ENCODE data around the gene FAM53A. TPM values are rescaled to one million over a fixed set of nuclear protein-coding genes. Genes with fewer than 3 reads are reported as not detected.
A peak's percentile ranks its signal among the peaks of the same experiment; 100 is the strongest.

The FAM53A gene
- total and polyA plus RNA-seq, 4 donors = 0.44 to 2.2 (median 0.97) TPM

DNA sequence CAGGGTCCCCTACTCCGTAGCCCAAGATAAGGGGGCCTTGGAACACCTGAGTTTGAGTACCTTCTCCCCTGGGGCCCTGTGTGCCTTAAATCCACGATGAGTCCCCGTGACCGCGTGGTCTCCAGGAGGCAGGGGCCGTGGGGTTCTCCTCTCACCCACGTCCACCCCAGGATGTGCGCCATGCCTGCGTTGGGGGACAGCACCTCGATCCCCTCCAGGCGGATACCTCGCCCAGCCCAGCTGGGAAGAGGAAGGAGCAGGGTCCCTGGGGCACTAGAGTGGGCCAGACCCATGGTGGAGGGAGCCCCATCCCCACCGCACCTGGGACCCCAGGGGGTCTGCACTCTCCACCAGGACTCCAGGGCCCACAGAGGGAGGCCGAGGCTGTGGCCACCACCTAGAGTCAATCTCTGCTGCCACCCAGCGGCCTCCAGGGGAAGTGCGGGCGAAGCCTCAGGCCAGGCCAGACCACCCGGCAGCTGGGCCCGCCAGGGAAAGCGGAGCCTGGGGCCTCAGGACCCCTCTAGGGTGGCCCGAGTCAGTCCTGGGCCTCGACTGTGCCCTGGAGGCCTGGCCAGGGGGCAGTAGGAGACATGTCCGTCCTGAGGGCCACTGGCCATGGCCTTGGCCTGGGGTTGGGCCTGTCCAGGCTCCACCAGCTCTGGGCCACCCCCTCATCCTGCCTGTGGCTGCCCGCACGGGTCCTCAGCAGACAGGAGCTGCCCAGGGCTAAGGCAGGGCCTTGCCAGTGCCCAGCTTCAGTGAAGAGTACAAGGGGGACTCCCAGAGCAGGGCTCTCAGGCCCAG is 55.0 kb downstream of the FAM53A start:
- no peaks in the 10 kb centered on the region for H3K36me3 ChIP-seq (ENCODE audit: control insufficient read depth in 4 of 4, insufficient read depth in 3 of 4, low read depth in 1 of 4, low read length in 3 of 4)
- no peak overlapping the region for H3K27ac ChIP-seq (ENCODE audit: low read depth in 1 of 2, low read length in 2 of 2)
- TF ChIP-seq, protein P1, sequence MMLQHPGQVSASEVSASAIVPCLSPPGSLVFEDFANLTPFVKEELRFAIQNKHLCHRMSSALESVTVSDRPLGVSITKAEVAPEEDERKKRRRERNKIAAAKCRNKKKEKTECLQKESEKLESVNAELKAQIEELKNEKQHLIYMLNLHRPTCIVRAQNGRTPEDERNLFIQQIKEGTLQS (IDR thresholded peaks at IDR 0.05) = no peak
- TF ChIP-seq, protein P2, sequence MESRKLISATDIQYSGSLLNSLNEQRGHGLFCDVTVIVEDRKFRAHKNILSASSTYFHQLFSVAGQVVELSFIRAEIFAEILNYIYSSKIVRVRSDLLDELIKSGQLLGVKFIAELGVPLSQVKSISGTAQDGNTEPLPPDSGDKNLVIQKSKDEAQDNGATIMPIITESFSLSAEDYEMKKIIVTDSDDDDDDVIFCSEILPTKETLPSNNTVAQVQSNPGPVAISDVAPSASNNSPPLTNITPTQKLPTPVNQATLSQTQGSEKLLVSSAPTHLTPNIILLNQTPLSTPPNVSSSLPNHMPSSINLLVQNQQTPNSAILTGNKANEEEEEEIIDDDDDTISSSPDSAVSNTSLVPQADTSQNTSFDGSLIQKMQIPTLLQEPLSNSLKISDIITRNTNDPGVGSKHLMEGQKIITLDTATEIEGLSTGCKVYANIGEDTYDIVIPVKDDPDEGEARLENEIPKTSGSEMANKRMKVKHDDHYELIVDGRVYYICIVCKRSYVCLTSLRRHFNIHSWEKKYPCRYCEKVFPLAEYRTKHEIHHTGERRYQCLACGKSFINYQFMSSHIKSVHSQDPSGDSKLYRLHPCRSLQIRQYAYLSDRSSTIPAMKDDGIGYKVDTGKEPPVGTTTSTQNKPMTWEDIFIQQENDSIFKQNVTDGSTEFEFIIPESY (IDR thresholded peaks at IDR 0.05) = no peak
- TF ChIP-seq EGR1 (IDR thresholded peaks at IDR 0.05; ENCODE audit: low read depth in 2 of 2) (no peak), JUND (IDR thresholded peaks at IDR 0.05) (no peak), SP1 (IDR thresholded peaks at IDR 0.05) (no peak), GABPA (IDR thresholded peaks at IDR 0.05 in 1 of 2, conservative IDR thresholded peaks at IDR 0.05 in 1 of 2) (no peak), RXRA (IDR thresholded peaks at IDR 0.05) (no peak), MAX (IDR thresholded peaks at IDR 0.05) (no peak), REST (IDR thresholded peaks at IDR 0.05) (no peak), FOXA1 (IDR thresholded peaks at IDR 0.05) (no peak), RAD21 (IDR thresholded peaks at IDR 0.05) (peak; percentile 78 to 83), HNF4G (IDR thresholded peaks at IDR 0.05) (no peak), NR2F2 (IDR thresholded peaks at IDR 0.05) (no peak), FOXA2 (IDR thresholded peaks at IDR 0.05) (no peak)
- TF ChIP-seq, protein P3, sequence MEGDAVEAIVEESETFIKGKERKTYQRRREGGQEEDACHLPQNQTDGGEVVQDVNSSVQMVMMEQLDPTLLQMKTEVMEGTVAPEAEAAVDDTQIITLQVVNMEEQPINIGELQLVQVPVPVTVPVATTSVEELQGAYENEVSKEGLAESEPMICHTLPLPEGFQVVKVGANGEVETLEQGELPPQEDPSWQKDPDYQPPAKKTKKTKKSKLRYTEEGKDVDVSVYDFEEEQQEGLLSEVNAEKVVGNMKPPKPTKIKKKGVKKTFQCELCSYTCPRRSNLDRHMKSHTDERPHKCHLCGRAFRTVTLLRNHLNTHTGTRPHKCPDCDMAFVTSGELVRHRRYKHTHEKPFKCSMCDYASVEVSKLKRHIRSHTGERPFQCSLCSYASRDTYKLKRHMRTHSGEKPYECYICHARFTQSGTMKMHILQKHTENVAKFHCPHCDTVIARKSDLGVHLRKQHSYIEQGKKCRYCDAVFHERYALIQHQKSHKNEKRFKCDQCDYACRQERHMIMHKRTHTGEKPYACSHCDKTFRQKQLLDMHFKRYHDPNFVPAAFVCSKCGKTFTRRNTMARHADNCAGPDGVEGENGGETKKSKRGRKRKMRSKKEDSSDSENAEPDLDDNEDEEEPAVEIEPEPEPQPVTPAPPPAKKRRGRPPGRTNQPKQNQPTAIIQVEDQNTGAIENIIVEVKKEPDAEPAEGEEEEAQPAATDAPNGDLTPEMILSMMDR (IDR thresholded peaks at IDR 0.05; ENCODE audit: low read depth, low read length, missing input control) = peak; percentile 88
- H3K9me3 ChIP-seq (ENCODE audit: control insufficient read depth in 4 of 4, low read length in 3 of 4) = no peaks in the 10 kb centered on the region
- no peak overlapping the region for H3K4me3 ChIP-seq (ENCODE audit: low read depth in 1 of 3, low read length in 3 of 3)
- 45% methylated on average over 25 of the region's 25 CpGs for WGBS
- peak; percentile 83 for DNase-seq (ENCODE audit: low spot score)
- H3K9ac ChIP-seq (ENCODE audit: low read depth in 1 of 2, low read length in 2 of 2) = no peak overlapping the region
- no peaks in the 10 kb centered on the region for H3K4me1 ChIP-seq (ENCODE audit: control insufficient read depth in 4 of 4, insufficient read depth in 4 of 4, low read length in 3 of 4)
- H3K27me3 ChIP-seq (ENCODE audit: control insufficient read depth in 4 of 4, insufficient read depth in 4 of 4, low read length in 3 of 4) = no peaks in the 10 kb centered on the region
